Kidney (tissue), 14 donors: ENCODE data around the gene NANOGP8. TPM values are rescaled to one million over a fixed set of nuclear protein-coding genes. Genes with fewer than 3 reads are reported as not detected.

Source experiments
- DNase-seq, 5 donors: peaks; one replicate each; pipeline ENCODE4 v3.0.0-alpha.2; 2013 to 2020
- FAIRE-seq: peaks from 2 replicates; lab custom pipeline; 2012; peaks lifted over from hg19 to GRCh38; lab: Jason Lieb, UNC
- H3K27ac ChIP-seq, 2 donors: one replicate each; pipeline ENCODE4 v1.7.0; 2013; ENCODE audit warnings: low read depth in 2 of 2, low read length in 2 of 2, inconsistent platforms in 1 of 2
- H3K27me3 ChIP-seq: one replicate; pipeline ENCODE4 v1.7.1; 2013; ENCODE audit warnings: low read length, inconsistent platforms; ENCODE audit not compliant: control insufficient read depth, insufficient read depth
- H3K36me3 ChIP-seq, 3 donors: one replicate each; pipeline versions ENCODE4 v1.7.0 to v1.7.1; 2013; ENCODE audit warnings: low read length in 3 of 3, control low read depth in 1 of 3, inconsistent platforms in 1 of 3; ENCODE audit not compliant: insufficient read depth in 3 of 3, control insufficient read depth in 2 of 3
- H3K4me1 ChIP-seq, 3 donors: one replicate each; pipeline versions ENCODE4 v1.7.0 to v1.7.1; 2013; ENCODE audit warnings: low read length in 3 of 3, inconsistent platforms in 1 of 3, low read depth in 1 of 3; ENCODE audit not compliant: control insufficient read depth in 2 of 3, insufficient read depth in 2 of 3
- H3K4me3 ChIP-seq, 3 donors: one replicate each; pipeline versions ENCODE4 v1.7.0 to v1.8.1; 2013; ENCODE audit warnings: low read length in 3 of 3, control low read depth in 1 of 3, inconsistent platforms in 1 of 3
- H3K9ac ChIP-seq, 3 donors: one replicate each; pipeline versions ENCODE4 v1.7.0 to v1.7.1; 2013; ENCODE audit warnings: low read length in 3 of 3, control low read depth in 1 of 3, inconsistent platforms in 1 of 3
- H3K9me3 ChIP-seq, 3 donors: one replicate each; pipeline versions ENCODE4 v1.7.0 to v1.7.1; 2013; ENCODE audit warnings: low read length in 3 of 3, control low read depth in 1 of 3, inconsistent platforms in 1 of 3; ENCODE audit not compliant: control insufficient read depth in 2 of 3, insufficient read depth in 1 of 3
- CTCF ChIP-seq: IDR thresholded peaks from 3 replicates; pipeline ENCODE4 v1.5.1; 2012; ENCODE audit warnings: mild to moderate bottlenecking, moderate library complexity, borderline replicate concordance; ENCODE audit not compliant: insufficient read depth; ENCODE audit errors: extremely low read depth
- intact Hi-C: fragments of 100-400 bp; cut with DNase I; formaldehyde crosslinking; loops from one replicate; pipeline ENCODE4 v1.11.1; 2022
- polyA plus RNA-seq: library from polyadenylated mRNA; stranded (reverse); fragments of 350-450 nt; fragmentation: Illumina TruSeq; extraction: RNeasy Lipid Tissue Mini Kit (QIAGEN cat#74804); gene quantifications from one replicate; pipeline ENCODE4 v1.2.3, GENCODE V29; 2014; ENCODE audit warnings: low read depth, low replicate concordance; ENCODE audit not compliant: insufficient read depth
- total RNA-seq: library from RNA; stranded (reverse); fragmentation: NEBNext Ultra II Directional; extraction: Animal tissue kit (Norgen Biotek cat#: 25700); gene quantifications from one replicate; pipeline ENCODE4 v1.2.1, GENCODE V29; 2021
- donor health status: control.
- donor health status: control.
- donor health status: control.
- donor health status: control.
- donor health status: control.
- donor health status: DM: yes; HTN: yes; CAD: no.
- donor health status: Normal renal cell carcinoma (clear cell type).

The NANOGP8 gene
- total and polyA plus RNA-seq, 2 donors from 2014 or later, result 1.3 TPM; not detected in 1

GRCh38 chr15:35111861-35112260, 26.8 kb upstream of the NANOGP8 start:
- no peak for TF ChIP-seq CTCF
- DNase-seq (no peak), FAIRE-seq (no peak)
- Histone ChIP-seq H3K9me3 (no peaks in the 10 kb centered on the region), H3K36me3 (no peaks in the 10 kb centered on the region), H3K27me3 (no peaks in the 10 kb centered on the region), H3K27ac (no peak overlapping the region), H3K9ac (no peak overlapping the region), H3K4me1 (no peaks in the 10 kb centered on the region), H3K4me3 (no peak overlapping the region)
- intact Hi-C loops, result no loop called here

- intact Hi-C loops, result no loop called here
- no peak overlapping the region for H3K9ac ChIP-seq
- no peak overlapping the region for H3K27ac ChIP-seq
- no peaks in the 10 kb centered on the region for H3K9me3 ChIP-seq
- DNase-seq, result no peak
- H3K27me3 ChIP-seq, result no peaks in the 10 kb centered on the region
- no peaks in the 10 kb centered on the region for H3K4me1 ChIP-seq
- TF ChIP-seq CTCF, result no peak
- FAIRE-seq, result no peak
- H3K4me3 ChIP-seq, result no peak overlapping the region
- no peaks in the 10 kb centered on the region for H3K36me3 ChIP-seq
Measured at GRCh38 chr15:35108453-35108852, 23.4 kb upstream of the NANOGP8 start.

- Histone ChIP-seq H3K9ac (no peak overlapping the region), H3K4me3 (no peak overlapping the region), H3K27me3 (no peaks in the 10 kb centered on the region), H3K9me3 (no peaks in the 10 kb centered on the region), H3K4me1 (no peaks in the 10 kb centered on the region), H3K36me3 (no peaks in the 10 kb centered on the region), H3K27ac (no peak overlapping the region)
- no peak for DNase-seq
- intact Hi-C loops, result no loop called here
- TF ChIP-seq CTCF, result no peak
- FAIRE-seq, result no peak
Measured at GRCh38 chr15:35107561-35107960, 22.5 kb upstream of the NANOGP8 start.

- no peaks in the 10 kb centered on the region for H3K36me3 ChIP-seq
- no peak overlapping the region for H3K9ac ChIP-seq
- no peak for FAIRE-seq
- DNase-seq, result no peak
- no peaks in the 10 kb centered on the region for H3K9me3 ChIP-seq
- intact Hi-C loops, result no loop called here
- no peak for TF ChIP-seq CTCF
- H3K27ac ChIP-seq, result no peak overlapping the region
- no peaks in the 10 kb centered on the region for H3K4me1 ChIP-seq
- H3K4me3 ChIP-seq, result no peak overlapping the region
- no peaks in the 10 kb centered on the region for H3K27me3 ChIP-seq
Measured at GRCh38 chr15:35107122-35107521, 22.0 kb upstream of the NANOGP8 start.
